SK-N-MC (cell line): ENCODE data around the gene SCP2.

Experiments
- DNase-seq: peaks from one replicate; pipeline ENCODE4 v3.0.0-alpha.2; 2011; ENCODE audit warnings: low read depth, low spot score
- H3K27ac ChIP-seq: fragments of 200-600 bp; sonication (generic); 2 replicates; pipeline ENCODE4 v1.5.1; 2016; ENCODE audit warnings: mixed run types
- H3K36me3 ChIP-seq: fragments of 200-600 bp; sonication (generic); 2 replicates; pipeline ENCODE4 v1.6.1; 2017; ENCODE audit warnings: antibody characterized with exemption, low read length, mixed read lengths; ENCODE audit not compliant: insufficient read depth
- H3K4me3 ChIP-seq: fragments of 200-600 bp; sonication (generic); 2 replicates; pipeline ENCODE4 v1.5.1; 2016
- H3K9ac ChIP-seq: fragments of 200-600 bp; sonication (generic); 2 replicates; pipeline ENCODE4 v1.8.0; 2017; ENCODE audit warnings: mixed run types, mixed read lengths; ENCODE audit not compliant: insufficient read length
- H3K9me3 ChIP-seq: fragments of 200-600 bp; sonication (generic); 2 replicates; pipeline ENCODE4 v1.6.1; 2017; ENCODE audit warnings: low read depth, mild to moderate bottlenecking, antibody characterized with exemption, low read length, moderate library complexity, mixed read lengths
- EZH2 ChIP-seq: fragments of 200-600 bp; sonication (generic); IDR thresholded peaks from one replicate; pipeline ENCODE4 v1.6.1; 2017; ENCODE audit warnings: antibody characterized with exemption
- FOXP2 ChIP-seq: optimal IDR thresholded peaks from 2 replicates; pipeline ENCODE3; 2011; ENCODE audit warnings: mild to moderate bottlenecking, moderate library complexity; ENCODE audit not compliant: insufficient read depth; ENCODE audit errors: extremely low read length, control extremely low read depth
- POLR2AphosphoS5 ChIP-seq: IDR thresholded peaks from 2 replicates; pipeline ENCODE4 v1.6.1; 2012; ENCODE audit warnings: mild to moderate bottlenecking, low read depth, low read length, borderline replicate concordance

SCP2 gene

GRCh38 chr1:53057127-53057526, 130.1 kb downstream of the SCP2 start:
- peak; percentile 75; the same call in 1 of the 2 replicates for TF ChIP-seq POLR2AphosphoS5
- TF ChIP-seq FOXP2 = no peak
- no peak for TF ChIP-seq EZH2
- Histone ChIP-seq H3K4me3 (no peak overlapping the region), H3K9ac (no peak overlapping the region), H3K36me3 (peaks cover 7% of the 10 kb centered on the region; the same call in 1 of the 2 replicates), H3K27ac (no peak overlapping the region), H3K9me3 (no peaks in the 10 kb centered on the region)
- peak; percentile 73 for DNase-seq

- H3K4me3 ChIP-seq = no peak overlapping the region
- H3K27ac ChIP-seq = no peak overlapping the region
- TF ChIP-seq POLR2AphosphoS5 = no peak
- no peak for TF ChIP-seq FOXP2
- TF ChIP-seq EZH2 = no peak
Measured at GRCh38 chr1:53060579-53060978, 133.5 kb downstream of the SCP2 start.

GRCh38 chr1:53061123-53061858, 134.2 kb downstream of the SCP2 start:
- H3K9ac ChIP-seq = no peak overlapping the region
- H3K9me3 ChIP-seq = no peaks in the 10 kb centered on the region
- H3K27ac ChIP-seq = no peak overlapping the region
- DNase-seq = no peak
- H3K4me3 ChIP-seq = peak overlapping the region; percentile 75
- TF ChIP-seq EZH2 (no peak), FOXP2 (no peak), POLR2AphosphoS5 (no peak)
- no peaks in the 10 kb centered on the region for H3K36me3 ChIP-seq

More at GRCh38 chr1:53060579-53060978, 133.5 kb downstream of the SCP2 start:
- no peak for DNase-seq
- Histone ChIP-seq H3K9ac (no peak overlapping the region), H3K9me3 (no peaks in the 10 kb centered on the region), H3K36me3 (no peaks in the 10 kb centered on the region)

GRCh38 chr1:53061859-53062707, 135.0 kb downstream of the SCP2 start, which contains the start of gene PODN:
Gene PODN (plus strand): TSS chr1:53062213. CDS start chr1:53069856, 7,643 bp downstream.
- DNase-seq = no peak
- TF ChIP-seq EZH2 = no peak
- no peak for TF ChIP-seq FOXP2
- TF ChIP-seq POLR2AphosphoS5 = no peak
- peak within 1 kb of the TSS; percentile 75 for H3K4me3 ChIP-seq

GRCh38 chr1:53062708-53063591, 135.9 kb downstream of the SCP2 start:
- TF ChIP-seq FOXP2 = no peak
- TF ChIP-seq POLR2AphosphoS5 = no peak
- no peak for TF ChIP-seq EZH2
- no peak overlapping the region for H3K27ac ChIP-seq
- no peaks in the 10 kb centered on the region for H3K36me3 ChIP-seq
- H3K9ac ChIP-seq = no peak overlapping the region
- no peak for DNase-seq
- no peaks in the 10 kb centered on the region for H3K9me3 ChIP-seq
- H3K4me3 ChIP-seq = peak overlapping the region; percentile 75; the same call in 1 of the 2 replicates

More at GRCh38 chr1:53061859-53062707, 135.0 kb downstream of the SCP2 start, which contains the start of gene PODN:
- Histone ChIP-seq H3K9me3 (no peaks in the 10 kb centered on the region), H3K27ac (no peak within 1 kb of the TSS), H3K36me3 (no peaks in the 10 kb centered on the region), H3K9ac (no peak within 1 kb of the TSS)

GRCh38 chr1:53063744-53064515, 136.9 kb downstream of the SCP2 start:
- TF ChIP-seq EZH2 (no peak), POLR2AphosphoS5 (no peak), FOXP2 (no peak)
- H3K4me3 ChIP-seq = no peak overlapping the region
- no peak for DNase-seq
- H3K9ac ChIP-seq = no peak overlapping the region
- H3K9me3 ChIP-seq = no peaks in the 10 kb centered on the region
- no peaks in the 10 kb centered on the region for H3K36me3 ChIP-seq
- no peak overlapping the region for H3K27ac ChIP-seq

GRCh38 chr1:53065391-53065790, 138.3 kb downstream of the SCP2 start:
- TF ChIP-seq POLR2AphosphoS5 (no peak), EZH2 (no peak), FOXP2 (no peak)
- no peak for DNase-seq
- Histone ChIP-seq H3K36me3 (no peaks in the 10 kb centered on the region), H3K4me3 (no peak overlapping the region), H3K27ac (no peak overlapping the region), H3K9me3 (no peaks in the 10 kb centered on the region), H3K9ac (no peak overlapping the region)
